GM19438 (cell line): Measurements from ENCODE around the gene PDIA5.
"Not testable (repeated sequence)": the region's sequence is repeated elsewhere in the genome, so short reads cannot be mapped to it uniquely, and the experiment has no call there.

Experiments used
- ATAC-seq: cut with Tn5 transposase; IDR thresholded peaks from one replicate; pipeline ENCODE4 v1.9.1; 2021; ENCODE audit warnings: low read depth; ENCODE audit not compliant: unreplicated experiment

PDIA5 gene

GRCh38 chr3:123112232-123112631 is 45.4 kb downstream of the PDIA5 start:
- ATAC-seq: no peak

- not testable (repeated sequence) for ATAC-seq
Measured at GRCh38 chr3:123112656-123113055, 45.8 kb downstream of the PDIA5 start.

DNA sequence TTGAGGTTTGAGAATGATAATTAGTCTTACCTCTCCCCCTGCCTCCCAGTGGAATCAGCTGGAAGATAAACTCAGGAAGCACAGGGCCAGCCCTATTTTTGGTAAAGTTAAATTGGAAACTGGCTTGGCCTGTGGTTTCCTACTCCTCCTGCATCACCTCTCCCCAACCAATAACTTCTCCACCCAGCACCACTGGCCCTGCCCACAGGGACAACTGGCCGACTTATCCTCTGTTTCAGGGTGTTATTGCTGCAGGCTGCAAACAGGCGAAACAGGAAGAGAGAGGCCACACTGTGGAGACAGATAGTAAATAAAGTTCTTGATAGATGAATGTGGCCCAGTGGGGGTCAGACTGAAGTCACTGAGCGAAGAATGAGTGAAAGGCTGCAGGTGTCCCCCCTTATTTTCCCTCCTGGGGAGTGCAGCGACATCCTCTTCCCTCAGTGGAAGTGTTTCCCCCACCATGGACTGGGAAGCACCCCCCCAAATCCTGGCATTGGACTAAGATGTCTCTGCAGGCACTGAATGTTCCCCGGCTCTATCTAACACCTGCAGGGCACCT is 47.1 kb downstream of the PDIA5 start:
- ATAC-seq: peak; percentile 71

- no peak for ATAC-seq
Measured at GRCh38 chr3:123116116-123116515, 49.3 kb downstream of the PDIA5 start.

- no peak for ATAC-seq
Measured at GRCh38 chr3:123119388-123119787, 52.6 kb downstream of the PDIA5 start.

- no peak for ATAC-seq
Measured at GRCh38 chr3:123119802-123120201, 53.0 kb downstream of the PDIA5 start.

- ATAC-seq: no peak
Measured at GRCh38 chr3:123120573-123120972, 53.7 kb downstream of the PDIA5 start.

GRCh38 chr3:123122057-123122456 is 55.2 kb downstream of the PDIA5 start:
- no peak for ATAC-seq

GRCh38 chr3:123122525-123123315 is 55.9 kb downstream of the PDIA5 start:
- ATAC-seq: no peak

DNA sequence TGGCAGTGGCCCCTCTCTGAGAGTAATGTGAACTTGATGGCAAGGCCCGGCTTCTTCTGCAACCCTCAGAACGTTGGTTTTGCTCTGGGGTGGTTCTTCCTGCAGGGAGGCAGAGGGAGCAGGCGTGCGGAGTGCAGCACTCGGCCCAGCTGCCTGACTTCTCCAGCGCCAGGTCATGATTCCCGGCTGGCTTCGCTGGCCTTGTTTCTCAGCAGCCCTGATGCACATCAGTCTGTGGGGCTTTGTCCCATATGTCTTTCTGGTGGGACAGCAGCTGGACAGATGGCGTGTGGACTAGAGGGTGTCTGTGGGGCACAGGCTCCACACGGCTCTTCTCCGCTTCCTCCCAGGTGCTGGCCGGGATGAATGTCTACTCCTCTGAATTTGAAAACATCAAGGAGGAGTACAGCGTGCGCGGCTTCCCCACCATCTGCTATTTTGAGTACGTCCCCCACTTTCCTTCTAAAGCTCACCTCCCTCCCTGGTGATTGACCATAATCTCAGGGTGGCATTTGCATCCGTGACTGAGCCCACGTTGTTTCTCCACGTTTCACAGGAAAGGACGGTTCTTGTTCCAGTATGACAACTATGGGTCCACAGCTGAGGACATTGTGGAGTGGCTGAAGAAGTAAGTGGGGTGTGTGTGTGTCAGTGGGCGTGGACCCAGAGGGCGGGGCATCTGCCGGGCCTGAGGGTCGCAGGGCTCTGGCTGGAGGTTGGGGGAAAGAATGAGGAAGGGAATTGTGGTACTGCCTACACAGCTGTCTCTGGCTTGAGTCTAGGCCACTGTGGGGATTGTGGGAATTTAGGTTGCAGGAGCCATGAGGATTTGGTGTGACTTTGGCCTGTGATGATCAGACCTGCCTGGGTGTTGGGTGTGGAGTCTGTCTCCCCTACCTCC is 57.1 kb downstream of the PDIA5 start:
- ATAC-seq: no peak

- ATAC-seq: no peak
Measured at GRCh38 chr3:123124971-123125370, 58.1 kb downstream of the PDIA5 start.

DNA sequence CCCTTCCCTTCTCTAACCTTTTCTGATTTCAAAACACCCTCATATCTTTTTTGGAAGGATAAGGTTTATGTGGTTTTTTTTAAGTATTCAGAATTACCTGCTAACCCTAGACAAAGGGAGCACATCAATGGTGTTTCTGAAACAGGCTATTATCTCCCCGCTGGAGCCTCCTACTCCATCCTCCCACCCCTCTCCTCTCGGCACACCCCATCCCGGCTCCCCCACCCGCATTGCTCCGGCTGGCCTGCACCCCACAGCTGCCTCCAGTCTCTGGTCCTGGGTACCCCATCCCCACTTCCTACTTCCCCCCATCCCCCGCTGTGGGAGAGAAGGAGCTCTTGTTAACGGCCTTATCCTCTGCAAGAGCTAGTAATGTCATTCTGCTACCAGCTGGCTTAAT is 59.2 kb downstream of the PDIA5 start:
- no peak for ATAC-seq

DNA sequence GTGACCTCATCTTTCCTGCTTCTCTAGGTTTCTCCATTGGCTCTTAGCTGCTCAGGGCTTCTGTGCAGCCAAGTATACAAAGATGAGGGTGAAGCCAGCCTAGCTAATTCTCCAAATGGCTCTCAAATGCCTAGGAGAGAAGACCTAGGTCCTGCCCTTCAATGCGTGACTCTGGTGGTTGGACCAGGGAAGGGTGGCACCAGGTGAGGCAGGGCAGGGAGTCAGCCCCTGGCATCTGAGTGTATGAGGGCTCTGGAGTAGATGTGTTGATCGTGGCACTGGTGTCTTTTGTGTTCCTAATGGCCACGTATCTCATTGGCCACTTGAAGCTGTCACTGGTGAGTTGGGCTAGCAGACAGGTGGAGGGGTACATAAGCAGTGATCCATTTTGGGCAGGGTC is 59.8 kb downstream of the PDIA5 start:
- no peak for ATAC-seq

GRCh38 chr3:123129092-123129491 is 62.3 kb downstream of the PDIA5 start:
- no peak for ATAC-seq

GRCh38 chr3:123129532-123129931 is 62.7 kb downstream of the PDIA5 start:
- ATAC-seq: no peak

DNA sequence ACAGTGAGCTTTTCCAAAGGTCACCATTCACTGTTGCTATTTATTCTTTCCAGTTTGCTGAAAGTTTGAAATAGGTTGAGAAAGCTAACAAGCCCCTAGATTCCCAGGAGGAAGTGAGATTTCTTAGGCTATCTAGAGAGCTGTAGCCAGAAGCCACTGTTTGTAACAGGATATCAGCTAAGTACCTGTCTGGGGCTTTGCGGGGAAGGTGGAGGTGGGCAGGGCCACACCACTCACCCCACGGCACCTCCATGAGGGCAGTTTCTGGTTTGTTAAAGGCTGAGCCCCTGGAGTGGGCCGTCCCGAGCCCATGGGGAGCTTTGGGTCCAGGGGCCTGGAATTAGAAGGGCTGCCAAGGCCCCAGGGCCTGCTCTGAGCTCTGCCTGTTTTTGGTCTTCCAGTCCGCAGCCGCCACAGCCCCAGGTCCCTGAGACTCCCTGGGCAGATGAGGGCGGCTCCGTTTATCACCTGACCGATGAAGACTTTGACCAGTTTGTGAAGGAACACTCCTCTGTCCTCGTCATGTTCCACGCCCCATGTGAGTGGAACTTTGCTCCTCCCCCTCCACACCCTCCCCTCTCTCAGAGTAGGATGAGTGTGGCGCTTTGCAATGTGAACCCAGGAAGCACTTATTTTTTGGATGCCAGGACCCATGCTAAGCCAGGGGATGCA is 63.4 kb downstream of the PDIA5 start:
- ATAC-seq: no peak

DNA sequence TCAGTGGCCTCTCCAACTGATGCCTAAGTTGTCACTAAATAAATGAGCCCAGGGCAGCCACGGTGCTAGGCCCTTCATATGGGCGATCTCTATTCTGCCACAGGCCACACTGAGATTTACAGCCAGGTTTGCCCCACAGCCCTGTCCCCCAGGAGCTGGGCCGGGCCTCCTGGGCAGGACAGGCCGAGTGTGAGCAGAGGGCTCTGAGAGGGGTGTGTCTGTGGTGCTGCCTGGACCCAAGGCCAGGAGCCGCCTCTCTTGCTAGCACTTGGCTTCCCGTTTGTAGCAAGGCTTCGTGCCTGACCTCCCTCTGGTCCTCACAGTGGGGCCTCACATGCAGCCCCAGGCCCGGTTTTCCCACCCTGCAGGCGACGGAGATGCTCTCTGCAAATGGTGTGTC is 67.8 kb downstream of the PDIA5 start:
- ATAC-seq: no peak

DNA sequence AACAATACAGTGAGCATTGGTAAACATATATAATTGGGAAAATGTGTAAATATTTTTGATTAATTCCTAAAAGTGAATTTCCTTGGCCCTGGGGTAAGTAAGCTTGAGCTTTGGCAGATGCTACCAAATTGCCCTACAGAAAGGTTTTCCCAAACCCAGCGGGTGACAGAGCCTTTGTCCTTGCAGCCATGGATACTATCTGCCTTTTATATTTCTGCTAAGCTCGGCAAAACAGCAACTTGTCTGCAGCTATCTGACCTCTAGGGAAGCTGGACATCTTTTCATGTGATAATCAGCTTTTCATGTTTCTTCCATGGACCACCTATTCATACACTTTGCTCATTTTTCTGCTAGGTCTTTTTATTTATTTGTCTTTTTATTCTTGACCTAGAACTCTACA is 70.2 kb downstream of the PDIA5 start:
- ATAC-seq: no peak

DNA sequence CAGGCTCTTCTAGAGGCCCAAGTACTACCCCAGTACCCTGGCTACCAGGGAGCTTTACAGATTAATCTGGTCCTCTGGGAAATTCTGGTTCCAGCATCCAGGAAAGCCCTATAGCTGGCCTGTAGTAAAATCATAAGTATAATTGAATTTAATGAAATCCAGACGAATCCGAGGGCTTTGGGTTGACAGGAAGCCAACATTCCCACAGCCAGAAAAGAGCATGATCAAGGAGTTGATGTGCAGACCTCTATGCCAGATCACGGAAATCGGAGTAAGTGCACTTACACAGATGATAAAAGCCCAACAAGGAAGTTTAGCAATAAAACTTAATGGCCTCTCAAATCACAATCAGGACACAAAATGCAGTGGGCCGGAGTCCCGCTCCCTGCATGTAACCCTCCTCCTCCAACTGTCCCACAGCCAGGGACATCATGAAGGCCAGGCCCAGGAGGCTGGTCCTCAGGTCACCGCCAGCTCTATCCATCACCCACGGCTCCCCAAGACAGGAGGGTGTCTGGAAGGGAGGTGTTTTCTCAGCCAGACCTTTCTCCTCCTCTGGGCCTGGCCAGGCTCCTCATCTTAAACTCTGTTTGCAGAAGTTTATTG is 72.1 kb downstream of the PDIA5 start:
- ATAC-seq: no peak

- no peak for ATAC-seq
Measured at GRCh38 chr3:123139522-123139921, 72.7 kb downstream of the PDIA5 start.
